Skin epidermis (tissue), 12 donors: ENCODE measurements around the gene SLX4IP.

ENCODE experiments used
- H3K27ac ChIP-seq, 21 experiments: fragments of 200-600 bp; sonication (generic) in 11 of 21; one replicate each; pipeline ENCODE4 v1.5.0; 2020; ENCODE audit warnings: mild to moderate bottlenecking in 3 of 21, inconsistent platforms in 2 of 21, moderate library complexity in 2 of 21
- H3K4me3 ChIP-seq, 7 experiments: fragments of 200-600 bp; sonication (generic) in 2 of 7; one replicate each; pipeline ENCODE4 v1.5.0; 2020; ENCODE audit warnings: inconsistent platforms in 2 of 7, mild to moderate bottlenecking in 2 of 7, moderate library complexity in 1 of 7

Gene SLX4IP

DNA sequence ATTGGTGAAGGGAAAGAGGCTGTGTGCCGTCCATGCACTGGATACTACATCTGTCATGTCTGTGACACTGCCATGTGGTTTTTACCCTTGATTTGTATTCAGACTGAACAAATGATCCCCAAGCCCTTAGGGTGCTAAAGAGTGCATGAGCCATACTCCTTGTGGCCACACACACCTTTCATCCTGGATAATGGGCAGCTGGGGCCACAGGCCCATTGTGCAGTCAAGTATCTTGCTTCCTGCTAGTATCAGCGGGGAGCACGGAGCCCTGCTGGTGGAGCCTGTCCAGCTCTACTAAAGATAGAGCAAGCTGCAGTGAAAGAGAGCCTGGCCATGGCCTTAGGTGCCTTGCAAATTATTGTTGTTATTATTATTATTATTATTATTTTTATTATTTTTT lies 75.1 kb downstream of the SLX4IP start:
- H3K4me3 ChIP-seq = no peak overlapping the region
- peak overlapping the region in 1 of 21 experiments; percentile 16 for H3K27ac ChIP-seq

DNA sequence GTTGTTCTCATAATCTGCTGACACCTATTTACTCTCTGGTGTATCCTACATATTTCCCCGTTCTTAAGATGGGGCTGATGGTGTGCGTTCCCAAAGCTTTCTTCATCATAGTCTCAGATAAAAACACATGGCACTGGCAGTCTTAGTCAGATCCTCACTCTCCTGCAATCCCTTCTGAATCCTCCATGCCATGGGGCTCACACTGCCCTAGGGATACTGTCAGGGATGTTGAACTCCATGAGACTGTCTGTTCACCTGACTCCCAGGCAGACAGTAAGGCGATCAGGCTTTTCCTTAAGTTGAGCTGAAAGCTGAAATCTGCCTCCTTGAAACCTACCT lies 76.0 kb downstream of the SLX4IP start:
- Histone ChIP-seq H3K4me3 (no peak overlapping the region), H3K27ac (peak overlapping the region in 17 of 21 experiments; percentile 11 to 73 (median 53))

DNA sequence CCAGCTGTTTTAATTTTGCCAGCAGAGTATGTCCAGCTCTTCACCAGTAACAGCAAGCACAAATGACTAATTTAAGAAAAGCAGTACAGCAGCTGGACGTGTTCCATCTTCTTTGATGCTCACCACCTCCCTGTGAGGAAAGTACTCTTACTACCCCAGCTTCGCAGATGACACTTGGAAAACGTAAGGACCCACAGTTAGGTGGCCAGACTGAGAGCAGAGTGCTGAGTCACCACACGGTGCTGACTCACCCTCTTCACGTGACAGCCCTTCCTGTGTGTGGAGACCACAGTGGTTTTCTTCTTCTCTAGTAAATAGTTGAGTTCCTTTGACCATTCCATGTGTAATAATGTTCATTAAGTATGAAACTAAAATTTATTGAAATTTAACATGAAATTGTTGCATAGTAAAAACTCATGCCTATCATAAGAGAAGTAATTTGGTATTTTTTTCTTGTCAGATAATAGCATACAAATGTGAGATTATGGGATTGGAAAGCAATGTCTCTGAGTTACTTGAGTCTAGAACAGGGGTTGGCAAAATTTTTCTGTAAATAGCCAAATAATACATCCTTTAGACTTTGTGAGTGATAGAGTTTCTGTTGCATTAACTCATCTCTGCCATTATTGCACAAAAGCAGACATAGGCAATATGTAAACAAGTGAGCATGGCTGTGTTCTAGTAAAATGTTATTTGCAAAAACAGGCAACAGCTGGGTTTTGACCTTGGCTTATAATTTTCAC lies 76.6 kb downstream of the SLX4IP start:
- H3K4me3 ChIP-seq = no peak overlapping the region
- peak overlapping the region in 18 of 21 experiments; percentile 10 to 73 (median 50) for H3K27ac ChIP-seq

DNA sequence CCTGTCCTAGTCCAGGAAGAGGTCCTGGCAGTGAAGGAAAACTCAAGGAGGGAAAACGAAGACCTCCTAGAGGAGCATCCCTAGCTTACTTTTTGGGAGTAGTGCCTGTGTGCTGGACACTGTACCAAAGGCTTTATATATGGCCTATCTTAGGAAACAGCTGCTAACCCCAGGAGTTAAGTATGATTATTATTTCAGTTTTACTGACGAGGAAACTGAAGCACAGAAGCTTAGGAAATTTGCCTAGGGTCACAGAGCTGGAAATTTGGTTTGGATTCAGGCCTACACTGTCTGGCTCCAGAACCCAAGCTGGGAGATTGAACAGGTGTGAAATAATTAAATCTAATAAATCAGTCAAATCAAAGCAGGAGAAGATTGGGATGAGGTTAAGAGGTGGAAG lies 78.0 kb downstream of the SLX4IP start:
- Histone ChIP-seq H3K4me3 (no peak overlapping the region), H3K27ac (peak overlapping the region in 4 of 21 experiments; percentile 9 to 54 (median 26))

DNA sequence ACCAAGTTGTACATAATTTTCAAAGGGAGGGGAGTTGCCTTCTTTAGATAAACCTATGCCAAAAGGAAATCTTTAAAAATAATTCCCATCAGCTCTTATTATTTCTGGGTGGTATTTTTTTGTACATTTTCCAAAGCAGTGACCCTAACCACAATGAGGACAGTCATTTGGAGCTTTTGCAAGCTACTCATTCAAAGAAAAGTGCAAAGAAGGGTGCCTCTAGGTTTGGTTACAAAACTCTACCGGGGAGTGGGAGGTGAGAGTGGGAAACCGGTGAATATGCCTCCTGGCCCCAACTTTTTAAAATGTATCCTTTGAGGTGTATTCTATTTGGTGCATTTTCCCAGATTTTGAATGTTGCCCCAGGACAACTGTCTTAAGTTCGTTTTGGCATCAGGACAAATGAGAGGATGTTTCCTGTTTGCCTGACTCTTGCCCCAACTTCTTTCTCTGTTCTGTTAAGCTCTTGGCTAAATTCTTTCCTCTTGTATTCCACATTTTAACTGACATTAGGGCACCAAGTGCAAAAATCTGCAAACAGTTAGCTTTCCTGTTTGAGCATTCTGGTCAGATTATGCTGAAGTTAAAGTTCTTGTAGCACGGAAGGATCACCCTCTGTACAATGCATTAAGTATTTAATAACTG lies 78.9 kb downstream of the SLX4IP start:
- Histone ChIP-seq H3K27ac (peak overlapping the region in 8 of 21 experiments; percentile 9 to 54 (median 32)), H3K4me3 (no peak overlapping the region)

DNA sequence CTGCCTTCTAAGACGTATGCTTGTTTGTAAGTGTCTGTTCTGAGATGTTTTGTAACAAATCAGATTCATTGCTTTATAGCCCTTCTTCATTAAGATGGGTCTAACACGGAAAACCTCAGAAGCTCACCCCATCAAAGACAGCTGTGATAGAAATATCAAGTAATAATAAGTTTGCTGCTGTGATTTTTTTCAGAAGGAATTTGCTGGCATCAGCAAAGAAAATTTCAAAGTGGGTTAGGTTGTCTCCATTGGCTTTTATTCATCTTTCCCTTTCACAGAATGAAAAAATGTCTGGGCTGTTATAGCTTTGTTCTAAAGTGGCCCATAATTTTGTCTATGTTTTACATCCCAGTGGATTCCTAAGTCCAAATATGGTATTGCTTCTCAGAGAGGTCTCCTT lies 81.4 kb downstream of the SLX4IP start:
- no peak overlapping the region for H3K27ac ChIP-seq
- no peak overlapping the region for H3K4me3 ChIP-seq

DNA sequence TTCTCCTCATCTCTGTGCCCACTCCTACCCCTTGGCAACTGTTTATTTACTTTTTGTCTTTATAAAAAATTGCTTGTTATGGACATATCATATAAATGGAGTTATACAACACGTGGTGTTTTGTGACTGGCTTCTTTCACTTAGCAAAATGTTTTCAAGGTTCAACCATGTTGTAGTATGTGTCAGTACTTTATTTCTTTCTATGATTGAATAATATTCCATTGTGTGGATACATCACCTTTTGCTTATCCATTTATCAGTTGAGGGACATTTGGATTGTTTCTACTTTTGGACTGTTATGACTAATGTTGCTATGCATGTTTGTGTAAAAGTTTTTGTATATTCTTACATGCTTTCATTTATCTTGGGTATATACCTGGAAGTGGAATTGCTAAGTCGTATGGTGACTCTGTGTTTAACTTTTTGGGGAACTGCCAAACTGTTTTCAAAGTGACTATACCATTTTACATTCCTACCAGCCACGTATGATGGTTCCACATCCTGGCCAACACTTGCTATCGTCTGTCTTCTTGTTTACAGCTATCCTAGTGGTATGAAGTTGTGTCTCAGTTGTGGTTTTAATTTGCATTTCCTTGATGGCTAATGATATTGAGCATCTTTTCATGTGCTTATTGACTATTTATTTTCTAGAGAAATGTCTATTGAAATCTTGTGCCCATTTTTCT lies 84.4 kb downstream of the SLX4IP start:
- Histone ChIP-seq H3K4me3 (no peak overlapping the region), H3K27ac (no peak overlapping the region)

DNA sequence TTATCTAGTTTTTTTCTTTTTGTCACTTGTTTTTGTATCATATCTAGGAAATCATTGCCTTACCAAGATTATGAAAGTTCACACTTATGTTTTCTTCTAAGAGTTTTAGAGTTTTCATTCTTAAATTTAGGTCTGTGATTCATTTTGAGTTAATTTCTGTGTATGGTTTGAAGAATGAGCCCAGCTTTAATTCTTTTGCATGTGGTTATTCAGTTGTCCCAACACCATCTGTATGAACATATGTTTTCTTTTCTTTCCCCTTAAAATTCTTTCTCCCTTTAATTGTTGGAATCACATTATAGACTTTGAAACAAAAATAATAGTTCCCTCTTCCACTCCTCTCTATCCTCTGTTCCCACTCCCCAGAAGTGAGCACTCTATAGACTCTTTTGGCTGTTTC lies 85.4 kb downstream of the SLX4IP start:
- Histone ChIP-seq H3K4me3 (no peak overlapping the region), H3K27ac (peak overlapping the region in 5 of 21 experiments; percentile 19 to 61 (median 33))

GRCh38 chr20:10521068-10521831 lies 86.1 kb downstream of the SLX4IP start:
- Histone ChIP-seq H3K4me3 (no peak overlapping the region), H3K27ac (peak overlapping the region in 6 of 21 experiments; percentile 18 to 61 (median 32))

- Histone ChIP-seq H3K4me3 (no peak overlapping the region), H3K27ac (peak overlapping the region in 5 of 21 experiments; percentile 18 to 61 (median 33))
Observed at GRCh38 chr20:10521836-10522235, 86.7 kb downstream of the SLX4IP start.

- Histone ChIP-seq H3K27ac (no peak overlapping the region), H3K4me3 (no peak overlapping the region)
Observed at GRCh38 chr20:10522328-10522727, 87.2 kb downstream of the SLX4IP start.

DNA sequence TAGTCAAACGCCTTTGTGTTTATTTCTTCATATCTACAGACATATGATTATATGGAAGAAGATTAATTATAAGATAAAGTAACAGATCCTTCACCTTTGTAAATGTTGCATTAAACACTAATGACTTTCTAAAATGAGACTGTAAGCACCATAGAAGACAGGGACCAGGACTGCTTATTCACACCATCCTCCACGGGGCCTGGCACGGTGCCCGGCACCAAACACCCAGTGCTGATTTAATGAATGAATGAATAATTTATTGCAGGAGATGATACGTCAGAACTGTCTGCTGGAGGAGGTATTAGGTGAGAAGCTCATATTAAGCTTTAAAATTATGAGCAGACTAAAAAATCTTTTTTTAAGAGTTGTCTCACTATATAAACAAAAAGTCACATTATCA lies 88.3 kb downstream of the SLX4IP start:
- H3K4me3 ChIP-seq = no peak overlapping the region
- peak overlapping the region in 1 of 21 experiments; percentile 65 for H3K27ac ChIP-seq

- Histone ChIP-seq H3K27ac (peak overlapping the region in 8 of 21 experiments; percentile 5 to 65 (median 22)), H3K4me3 (no peak overlapping the region)
Observed at GRCh38 chr20:10524034-10524476, 89.0 kb downstream of the SLX4IP start.

- peak overlapping the region in 8 of 21 experiments; percentile 5 to 65 (median 22) for H3K27ac ChIP-seq
- no peak overlapping the region for H3K4me3 ChIP-seq
Observed at GRCh38 chr20:10524643-10525042, 89.5 kb downstream of the SLX4IP start.

- H3K4me3 ChIP-seq = no peak overlapping the region
- no peak overlapping the region for H3K27ac ChIP-seq
Observed at GRCh38 chr20:10527781-10528180, 92.7 kb downstream of the SLX4IP start.

DNA sequence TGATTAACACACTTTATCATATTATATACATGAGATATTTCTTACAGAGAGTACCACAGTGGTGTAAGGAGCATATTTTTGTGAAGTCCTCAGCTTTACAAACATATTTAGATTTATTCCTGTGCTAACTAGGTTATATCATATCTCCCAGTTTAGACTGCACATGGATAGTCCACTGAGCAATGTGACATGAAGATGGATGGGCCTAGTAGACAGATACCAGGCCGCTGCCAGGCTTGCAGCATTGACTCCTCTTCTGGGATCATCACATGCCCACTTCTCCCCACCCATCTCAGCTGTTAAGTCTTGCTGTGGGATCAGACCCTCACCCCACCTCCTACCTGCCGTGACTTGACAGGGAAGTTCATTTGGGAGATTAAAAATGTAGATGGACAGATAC lies 95.8 kb downstream of the SLX4IP start:
- Histone ChIP-seq H3K27ac (no peak overlapping the region), H3K4me3 (no peak overlapping the region)

GRCh38 chr20:10531848-10532247 lies 96.7 kb downstream of the SLX4IP start:
- H3K4me3 ChIP-seq = no peak overlapping the region
- no peak overlapping the region for H3K27ac ChIP-seq

GRCh38 chr20:10532361-10532760 lies 97.3 kb downstream of the SLX4IP start:
- Histone ChIP-seq H3K4me3 (no peak overlapping the region), H3K27ac (no peak overlapping the region)

- Histone ChIP-seq H3K27ac (peak overlapping the region in 4 of 21 experiments; percentile 1 to 36 (median 12)), H3K4me3 (no peak overlapping the region)
Observed at GRCh38 chr20:10536531-10536930, 101.4 kb downstream of the SLX4IP start.
